SK-N-MC (cell line): Measurements from ENCODE around the gene RBMS1.

ENCODE experiments used
- DNase-seq: peaks from one replicate; pipeline ENCODE4 v3.0.0-alpha.2; 2011; ENCODE audit warnings: low read depth, low spot score
- H3K27ac ChIP-seq: fragments of 200-600 bp; sonication (generic); 2 replicates; pipeline ENCODE4 v1.5.1; 2016; ENCODE audit warnings: mixed run types
- H3K36me3 ChIP-seq: fragments of 200-600 bp; sonication (generic); 2 replicates; pipeline ENCODE4 v1.6.1; 2017; ENCODE audit warnings: antibody characterized with exemption, low read length, mixed read lengths; ENCODE audit not compliant: insufficient read depth
- H3K4me3 ChIP-seq: fragments of 200-600 bp; sonication (generic); 2 replicates; pipeline ENCODE4 v1.5.1; 2016
- H3K9ac ChIP-seq: fragments of 200-600 bp; sonication (generic); 2 replicates; pipeline ENCODE4 v1.8.0; 2017; ENCODE audit warnings: mixed run types, mixed read lengths; ENCODE audit not compliant: insufficient read length
- H3K9me3 ChIP-seq: fragments of 200-600 bp; sonication (generic); 2 replicates; pipeline ENCODE4 v1.6.1; 2017; ENCODE audit warnings: low read depth, mild to moderate bottlenecking, antibody characterized with exemption, low read length, moderate library complexity, mixed read lengths
- EZH2 ChIP-seq: fragments of 200-600 bp; sonication (generic); IDR thresholded peaks from one replicate; pipeline ENCODE4 v1.6.1; 2017; ENCODE audit warnings: antibody characterized with exemption
- FOXP2 ChIP-seq: optimal IDR thresholded peaks from 2 replicates; pipeline ENCODE3; 2011; ENCODE audit warnings: mild to moderate bottlenecking, moderate library complexity; ENCODE audit not compliant: insufficient read depth; ENCODE audit errors: extremely low read length, control extremely low read depth
- POLR2AphosphoS5 ChIP-seq: IDR thresholded peaks from 2 replicates; pipeline ENCODE4 v1.6.1; 2012; ENCODE audit warnings: mild to moderate bottlenecking, low read depth, low read length, borderline replicate concordance

The RBMS1 gene

GRCh38 chr2:160325418-160325817, 168.2 kb downstream of the RBMS1 start:
- TF ChIP-seq FOXP2 (no peak), EZH2 (no peak), POLR2AphosphoS5 (no peak)

GRCh38 chr2:160324917-160325316, 168.7 kb downstream of the RBMS1 start:
- Histone ChIP-seq H3K9me3 (no peaks in the 10 kb centered on the region), H3K27ac (no peak overlapping the region), H3K9ac (no peak overlapping the region), H3K36me3 (no peaks in the 10 kb centered on the region), H3K4me3 (no peak overlapping the region)
- no peak for DNase-seq
- TF ChIP-seq POLR2AphosphoS5 = no peak
- no peak for TF ChIP-seq EZH2
- no peak for TF ChIP-seq FOXP2

More at GRCh38 chr2:160325418-160325817, 168.2 kb downstream of the RBMS1 start:
- H3K4me3 ChIP-seq = no peak overlapping the region
- no peak for DNase-seq
- H3K9ac ChIP-seq = no peak overlapping the region
- no peak overlapping the region for H3K27ac ChIP-seq
- no peaks in the 10 kb centered on the region for H3K9me3 ChIP-seq
- no peaks in the 10 kb centered on the region for H3K36me3 ChIP-seq

GRCh38 chr2:160324161-160324800, 169.3 kb downstream of the RBMS1 start:
- Histone ChIP-seq H3K36me3 (no peaks in the 10 kb centered on the region), H3K27ac (no peak overlapping the region), H3K4me3 (no peak overlapping the region), H3K9me3 (no peaks in the 10 kb centered on the region), H3K9ac (no peak overlapping the region)
- TF ChIP-seq EZH2 = no peak
- TF ChIP-seq POLR2AphosphoS5 = no peak
- TF ChIP-seq FOXP2 = no peak
- DNase-seq = no peak

DNA sequence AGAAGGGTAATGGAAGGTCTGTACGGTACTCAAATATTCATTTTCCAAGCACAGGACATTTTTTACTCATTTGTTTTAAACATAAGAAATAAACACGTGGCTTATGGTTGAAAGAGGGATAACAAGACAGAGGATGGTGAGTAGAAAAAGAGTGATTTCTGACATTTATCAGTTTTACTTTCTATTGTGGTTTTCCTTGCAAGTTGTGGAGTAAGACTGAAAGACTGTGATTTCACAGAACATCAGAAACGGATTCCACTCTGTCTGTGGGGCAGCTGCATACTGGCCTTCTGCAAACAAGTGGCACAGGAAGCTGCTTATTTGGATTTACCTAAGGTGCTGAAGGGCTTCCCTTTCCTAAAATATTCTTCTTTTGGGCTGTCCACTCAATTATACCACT, 171.3 kb downstream of the RBMS1 start:
- DNase-seq = no peak
- Histone ChIP-seq H3K9me3 (no peaks in the 10 kb centered on the region), H3K36me3 (no peaks in the 10 kb centered on the region), H3K4me3 (no peak overlapping the region), H3K27ac (no peak overlapping the region), H3K9ac (no peak overlapping the region)
- no peak for TF ChIP-seq POLR2AphosphoS5
- no peak for TF ChIP-seq EZH2
- no peak for TF ChIP-seq FOXP2

GRCh38 chr2:160321006-160321405, 172.6 kb downstream of the RBMS1 start:
- no peaks in the 10 kb centered on the region for H3K9me3 ChIP-seq
- H3K36me3 ChIP-seq = no peaks in the 10 kb centered on the region
- TF ChIP-seq EZH2 (no peak), FOXP2 (no peak), POLR2AphosphoS5 (no peak)
- DNase-seq = no peak
- no peak overlapping the region for H3K27ac ChIP-seq
- H3K4me3 ChIP-seq = no peak overlapping the region
- no peak overlapping the region for H3K9ac ChIP-seq

- Histone ChIP-seq H3K27ac (no peak overlapping the region), H3K36me3 (no peaks in the 10 kb centered on the region)
- TF ChIP-seq EZH2 = no peak
Measured at GRCh38 chr2:160319700-160320099, 173.9 kb downstream of the RBMS1 start.

DNA sequence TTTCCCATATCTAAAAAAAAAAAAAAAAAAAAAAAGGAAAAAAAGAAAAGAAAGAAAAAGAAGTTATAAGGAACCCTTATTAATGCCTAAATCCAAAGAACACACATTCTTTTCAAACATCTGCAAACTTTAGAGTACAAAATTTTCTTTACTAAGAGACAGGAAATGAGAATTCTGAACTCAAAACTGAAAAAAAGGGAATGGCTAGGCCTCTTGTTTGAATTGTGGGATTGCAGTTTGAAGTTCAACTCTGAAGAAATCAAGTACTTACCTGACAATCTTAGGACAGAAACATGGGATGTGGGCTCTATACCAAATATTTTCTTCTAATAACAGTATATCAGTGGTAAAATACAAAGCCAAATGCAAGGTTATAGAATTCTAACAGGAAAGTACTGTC, 175.4 kb downstream of the RBMS1 start:
- TF ChIP-seq POLR2AphosphoS5 (no peak), FOXP2 (no peak), EZH2 (no peak)
- no peak for DNase-seq
- Histone ChIP-seq H3K27ac (no peak overlapping the region), H3K36me3 (no peaks in the 10 kb centered on the region), H3K9ac (no peak overlapping the region), H3K9me3 (no peaks in the 10 kb centered on the region), H3K4me3 (no peak overlapping the region)

More at GRCh38 chr2:160319700-160320099, 173.9 kb downstream of the RBMS1 start:
- DNase-seq = no peak
- H3K4me3 ChIP-seq = no peak overlapping the region
- H3K9ac ChIP-seq = no peak overlapping the region
- H3K9me3 ChIP-seq = no peaks in the 10 kb centered on the region

- no peak overlapping the region for H3K27ac ChIP-seq
- no peaks in the 10 kb centered on the region for H3K36me3 ChIP-seq
- no peak for DNase-seq
- H3K9ac ChIP-seq = no peak overlapping the region
- H3K4me3 ChIP-seq = no peak overlapping the region
- TF ChIP-seq POLR2AphosphoS5 (no peak), EZH2 (no peak), FOXP2 (no peak)
- no peaks in the 10 kb centered on the region for H3K9me3 ChIP-seq
Measured at GRCh38 chr2:160317181-160318099, 176.2 kb downstream of the RBMS1 start.
